Measurements from ENCODE around the gene OR4N2.
"Not testable (repeated sequence)": the region's sequence is repeated elsewhere in the genome, so short reads cannot be mapped to it uniquely, and the experiment has no call there.

OR4N2 gene

GRCh38 chr14:19803470-19803869 is at the start of gene OR4N2:
Gene OR4N2, plus strand, starts transcription at chr14:19803770. Its CDS starts 23,679 bp downstream, at chr14:19827449.
- in situ Hi-C loops (cut with MboI; ENCODE audit: low pct_unique_long_range_greater_than_20kb, low sequenced_read_pairs, unreplicated experiment); DNase-seq (ENCODE audit: low spot score): not testable (repeated sequence)

DNA sequence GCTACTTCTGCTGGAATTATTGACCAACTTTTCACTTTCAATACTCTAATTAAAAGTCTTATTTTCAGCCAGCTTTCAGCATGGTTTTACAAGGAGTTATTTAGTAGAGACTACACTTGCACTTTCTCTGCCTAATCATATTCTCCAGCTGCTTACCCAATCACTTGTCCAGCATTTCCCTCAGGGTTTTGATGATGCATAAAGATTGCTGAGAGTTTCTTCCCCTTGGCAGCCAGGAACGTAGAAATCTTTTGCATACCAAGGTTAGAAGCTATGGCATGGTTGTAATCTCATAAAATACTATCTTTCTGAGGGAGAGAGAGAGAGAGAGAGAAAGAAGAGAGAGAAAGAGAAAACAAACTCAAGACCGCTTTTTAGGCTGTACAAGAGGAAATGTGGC is 49.4 kb upstream of the OR4N2 start:
- in situ Hi-C loops (cut with MboI; ENCODE audit: low pct_unique_long_range_greater_than_20kb, low sequenced_read_pairs, unreplicated experiment), result no loop called here
- no peak for TF ChIP-seq CTCF (IDR thresholded peaks at IDR 0.05; ENCODE audit: extremely low read depth, insufficient read depth, missing control alignments)

DNA sequence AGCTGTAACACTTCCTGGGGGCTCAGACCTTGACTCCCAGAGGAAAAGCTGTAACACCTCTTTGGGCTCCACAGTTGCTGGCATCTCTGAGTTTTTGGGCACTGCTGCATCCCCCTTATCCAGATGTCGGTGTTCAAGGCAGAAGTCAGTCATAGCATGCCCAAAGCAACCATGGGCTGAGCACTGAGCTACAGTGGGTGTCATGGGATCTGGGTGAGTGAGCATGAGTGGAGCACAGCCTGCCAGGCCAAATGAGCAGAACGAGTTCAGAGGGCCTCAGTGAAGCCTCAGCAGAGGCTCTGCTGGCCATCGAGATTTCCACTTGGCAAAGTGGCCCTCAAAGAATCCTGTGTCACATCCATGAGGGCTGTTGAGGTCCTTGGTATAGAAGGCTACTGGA is 32.1 kb upstream of the OR4N2 start:
- DNase-seq (ENCODE audit: low spot score); in situ Hi-C loops (cut with MboI; ENCODE audit: low pct_unique_long_range_greater_than_20kb, low sequenced_read_pairs, unreplicated experiment): not testable (repeated sequence)

More for the DNA sequence above, 49.4 kb upstream of the OR4N2 start:
- no peak for DNase-seq (ENCODE audit: low spot score)

DNA sequence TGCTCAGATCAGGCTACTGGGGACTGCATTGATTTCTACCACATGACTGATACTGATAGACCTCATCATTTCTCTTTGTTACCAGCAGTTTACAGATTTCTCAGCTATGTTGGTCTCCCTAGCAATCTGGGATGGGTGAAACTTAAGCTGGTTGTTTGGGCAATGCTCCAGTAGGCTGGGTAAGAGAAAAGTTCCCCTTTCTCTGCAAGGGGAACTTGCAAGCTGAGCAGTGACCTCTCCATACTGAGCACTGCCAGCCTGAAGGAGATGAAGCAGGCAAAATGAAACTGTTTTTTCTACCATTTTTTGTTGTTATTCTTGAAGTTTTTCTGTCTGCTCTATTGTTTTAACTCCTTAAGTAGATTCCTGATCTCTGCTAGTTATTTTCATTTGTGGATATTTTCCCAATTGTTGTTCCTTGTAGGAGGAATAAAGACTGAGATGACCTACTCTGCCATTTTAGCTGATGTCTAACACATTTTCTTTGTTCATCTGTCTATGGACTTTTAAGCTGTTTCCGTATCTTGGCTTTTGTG is 31.6 kb upstream of the OR4N2 start:
- no peak for TF ChIP-seq CTCF (IDR thresholded peaks at IDR 0.05; ENCODE audit: extremely low read depth, insufficient read depth, missing control alignments)
- no peak for DNase-seq (ENCODE audit: low spot score)
- in situ Hi-C loops (cut with MboI; ENCODE audit: low pct_unique_long_range_greater_than_20kb, low sequenced_read_pairs, unreplicated experiment), result no loop called here

- in situ Hi-C loops (cut with MboI; ENCODE audit: low pct_unique_long_range_greater_than_20kb, low sequenced_read_pairs, unreplicated experiment); DNase-seq (ENCODE audit: low spot score): not testable (repeated sequence)
Measured at GRCh38 chr14:19772454-19772853, 31.1 kb upstream of the OR4N2 start.

- in situ Hi-C loops (cut with MboI; ENCODE audit: low pct_unique_long_range_greater_than_20kb, low sequenced_read_pairs, unreplicated experiment); DNase-seq (ENCODE audit: low spot score): not testable (repeated sequence)
Measured at GRCh38 chr14:19773204-19773603, 30.4 kb upstream of the OR4N2 start, which contains the start of gene OR4M1. Gene OR4M1, plus strand, starts transcription at chr14:19773504. Its CDS starts 6,819 bp downstream, at chr14:19780323.

GRCh38 chr14:19775587-19775986 is 28.0 kb upstream of the OR4N2 start:
- in situ Hi-C loops (cut with MboI; ENCODE audit: low pct_unique_long_range_greater_than_20kb, low sequenced_read_pairs, unreplicated experiment), result no loop called here
- no peak for DNase-seq (ENCODE audit: low spot score)
- TF ChIP-seq CTCF (IDR thresholded peaks at IDR 0.05; ENCODE audit: extremely low read depth, insufficient read depth, missing control alignments), result no peak

DNA sequence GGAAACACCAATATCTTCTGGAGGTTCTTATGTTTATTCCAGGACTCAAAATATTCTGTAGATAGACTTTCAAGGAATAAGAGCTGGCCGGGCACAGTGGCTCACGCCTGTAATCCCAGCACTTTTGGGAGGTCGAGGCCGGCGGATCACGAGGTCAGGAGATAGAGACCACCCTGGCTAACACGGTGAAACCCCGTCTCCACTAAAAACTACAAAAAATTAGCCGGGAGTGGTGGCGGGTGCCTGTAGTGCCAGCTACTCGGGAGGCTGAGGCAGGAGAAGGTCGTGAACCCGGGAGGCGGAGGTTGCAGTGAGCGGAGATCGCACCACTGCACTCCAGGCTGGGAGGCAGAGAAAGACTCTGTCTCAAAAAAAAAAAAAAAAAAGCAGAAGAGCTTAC is 17.7 kb upstream of the OR4N2 start:
- DNase-seq (ENCODE audit: low spot score); in situ Hi-C loops (cut with MboI; ENCODE audit: low pct_unique_long_range_greater_than_20kb, low sequenced_read_pairs, unreplicated experiment): not testable (repeated sequence)

- in situ Hi-C loops (cut with MboI; ENCODE audit: low pct_unique_long_range_greater_than_20kb, low sequenced_read_pairs, unreplicated experiment); DNase-seq (ENCODE audit: low spot score): not testable (repeated sequence)
Measured at GRCh38 chr14:19787318-19787717, 16.3 kb upstream of the OR4N2 start.

- in situ Hi-C loops (cut with MboI; ENCODE audit: low pct_unique_long_range_greater_than_20kb, low sequenced_read_pairs, unreplicated experiment); DNase-seq (ENCODE audit: low spot score): not testable (repeated sequence)
Measured at GRCh38 chr14:19788150-19788549, 15.4 kb upstream of the OR4N2 start.

DNA sequence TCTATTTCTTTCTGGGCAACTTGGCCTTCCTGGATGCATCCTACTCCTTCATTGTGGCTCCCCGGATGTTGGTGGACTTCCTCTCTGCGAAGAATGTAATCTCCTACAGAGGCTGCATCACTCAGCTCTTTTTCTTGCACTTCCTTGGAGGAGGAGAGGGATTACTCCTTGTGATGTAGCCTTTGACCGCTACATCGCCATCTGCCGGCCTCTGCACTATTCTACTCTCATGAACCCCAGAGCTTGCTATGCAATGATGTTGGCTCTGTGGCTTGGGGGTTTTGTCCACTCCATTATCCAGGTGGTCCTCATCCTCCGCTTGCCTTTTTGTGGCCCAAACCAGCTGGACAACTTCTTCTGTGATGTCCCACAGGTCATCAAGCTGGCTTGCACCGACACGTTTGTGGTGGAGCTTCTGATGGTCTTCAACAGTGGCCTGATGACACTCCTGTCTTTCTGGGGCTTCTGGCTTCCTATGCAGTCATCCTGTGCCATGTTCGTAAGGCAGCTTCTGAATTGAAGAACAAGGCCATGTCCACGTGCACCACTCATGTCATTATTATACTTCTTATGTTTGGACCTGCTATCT is 7.0 kb upstream of the OR4N2 start:
- DNase-seq (ENCODE audit: low spot score); in situ Hi-C loops (cut with MboI; ENCODE audit: low pct_unique_long_range_greater_than_20kb, low sequenced_read_pairs, unreplicated experiment): not testable (repeated sequence)
